OCI-LY7 (cell line): ENCODE results near the gene MICB. TPM values are rescaled to one million over a fixed set of nuclear protein-coding genes. Genes with fewer than 3 reads are reported as not detected.

Experiments used
- BruUV-seq: library from RNA; stranded (reverse); fragments of 400-500 nt; replicated peaks from 2 replicates; lab custom pipeline; 2021; lab: Mats Ljungman, UMichigan
- CTCF ChIA-PET: fragments of 300-600 bp; sonication (Branson Sonifier 250); formaldehyde crosslinking; loops from one replicate; lab custom pipeline; 2022; ENCODE audit warnings: antibody characterized with exemption; ENCODE audit not compliant: unreplicated experiment; lab: Charles Lee
- POLR2A ChIA-PET: fragments of 300-600 bp; sonication (Branson Sonifier 250); formaldehyde crosslinking; loops from one replicate; lab custom pipeline; 2022; ENCODE audit warnings: antibody characterized with exemption; lab: Charles Lee
- DNase-seq: peaks from one replicate; pipeline ENCODE4 v3.0.0-alpha.2; 2015; ENCODE audit warnings: low spot score
- H2AFZ ChIP-seq: fragments of 200-600 bp; sonication (generic), shearing (Covaris generic); 2 replicates; pipeline ENCODE4 v1.6.1; 2014; ENCODE audit warnings: mild to moderate bottlenecking, antibody characterized with exemption, low read length, moderate library complexity
- H3K27ac ChIP-seq: fragments of 200-600 bp; sonication (generic); 2 replicates; pipeline ENCODE4 v1.5.1; 2014; ENCODE audit warnings: mixed run types, low read depth, mild to moderate bottlenecking, moderate library complexity, low read length, inconsistent platforms; ENCODE audit not compliant: poor library complexity, severe bottlenecking
- H3K36me3 ChIP-seq: fragments of 200-600 bp; sonication (generic); 2 replicates; pipeline ENCODE4 v1.6.1; 2014; ENCODE audit warnings: mild to moderate bottlenecking, antibody characterized with exemption, low read length, moderate library complexity, mixed read lengths; ENCODE audit not compliant: insufficient read depth
- H3K4me1 ChIP-seq: fragments of 200-600 bp; sonication (generic); 2 replicates; pipeline ENCODE4 v1.5.1; 2014; ENCODE audit warnings: mild to moderate bottlenecking, low read length; ENCODE audit not compliant: insufficient read depth, poor library complexity, severe bottlenecking
- H3K4me2 ChIP-seq: fragments of 200-600 bp; sonication (generic); 2 replicates; pipeline ENCODE4 v1.6.1; 2014; ENCODE audit warnings: mild to moderate bottlenecking, low read length
- H3K4me3 ChIP-seq: fragments of 200-600 bp; sonication (generic); 2 replicates; pipeline ENCODE4 v1.5.1; 2014; ENCODE audit warnings: mild to moderate bottlenecking, low read depth, low read length; ENCODE audit not compliant: poor library complexity, severe bottlenecking
- H3K79me2 ChIP-seq: fragments of 200-600 bp; sonication (generic); 2 replicates; pipeline ENCODE4 v1.6.1; 2016; ENCODE audit warnings: low read depth, mild to moderate bottlenecking, low read length, moderate library complexity, mixed read lengths; ENCODE audit not compliant: insufficient read depth
- H3K9me2 ChIP-seq: fragments of 200-600 bp; sonication (generic); 2 replicates; pipeline ENCODE4 v1.6.1; 2016; ENCODE audit warnings: mild to moderate bottlenecking, low read length, mixed read lengths; ENCODE audit not compliant: insufficient read depth
- H3K9me3 ChIP-seq: fragments of 200-600 bp; sonication (generic); 2 replicates; pipeline ENCODE4 v1.6.1; 2014; ENCODE audit warnings: mild to moderate bottlenecking, mixed run types, low read length, mixed read lengths
- H4K20me1 ChIP-seq: fragments of 200-600 bp; sonication (generic); 2 replicates; pipeline ENCODE4 v1.6.1; 2014; ENCODE audit warnings: mild to moderate bottlenecking, antibody characterized with exemption, low read length, moderate library complexity, mixed read lengths; ENCODE audit not compliant: insufficient read depth
- EZH2phosphoT487 ChIP-seq: fragments of 200-600 bp; sonication (generic); IDR thresholded peaks from 2 replicates; pipeline ENCODE4 v1.6.1; 2018; ENCODE audit warnings: low read depth, borderline replicate concordance, mild to moderate bottlenecking, mixed run types, antibody characterized with exemption, low read length, moderate library complexity, mixed read lengths
- intact Hi-C: fragments of 100-400 bp; cut with micrococcal nuclease; formaldehyde crosslinking; loops from one replicate; pipeline ENCODE4 v1.10.0; 2022; ENCODE audit not compliant: unreplicated experiment
- total RNA-seq, 2 experiments: library from RNA; depleted of rRNA in 1 of 2; stranded (reverse); fragments of >200 nt in 1 of 2; shearing (Covaris generic) in 1 of 2; gene quantifications; 2 replicates each; pipeline ENCODE4 v1.2.3, GENCODE V29; 2014 to 2022
- TF ChIP-seq, protein P1 (sequence below): fragments of 200-600 bp; sonication (generic); conservative IDR thresholded peaks from 2 replicates; pipeline ENCODE4 v1.5.1; 2014; ENCODE audit warnings: mild to moderate bottlenecking, antibody characterized with exemption, low read length, moderate library complexity, mixed read lengths

MICB gene
- total RNA-seq, 2 experiments from 2014 or later, result 26.3 to 32.4 TPM

DNA sequence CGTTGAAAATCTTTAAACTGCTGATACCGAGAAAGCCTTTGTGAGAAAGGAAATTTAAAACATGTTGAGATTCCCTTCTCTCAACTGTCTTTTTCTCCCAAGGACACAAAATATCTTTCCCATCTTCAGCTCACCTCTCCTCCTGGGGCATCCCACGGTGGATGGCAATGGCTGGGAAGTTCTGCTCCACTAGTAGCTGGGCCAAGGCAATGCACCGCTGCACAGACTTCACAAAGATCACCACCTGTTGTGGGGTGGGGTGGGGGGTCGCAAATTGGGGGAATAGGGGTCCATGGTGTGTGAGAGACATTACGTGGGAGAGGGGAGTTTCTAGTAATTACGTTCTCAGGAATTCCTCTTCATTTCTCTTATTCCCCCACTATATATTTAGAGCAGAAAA lies 33.2 kb downstream of the MICB start:
- Histone ChIP-seq H3K9me2 (no peaks in the 10 kb centered on the region), H3K9me3 (no peaks in the 10 kb centered on the region), H3K27ac (no peak overlapping the region), H3K79me2 (peaks cover 20% of the 10 kb centered on the region), H3K36me3 (peaks cover 80% of the 10 kb centered on the region), H3K4me2 (no peak overlapping the region), H3K4me1 (no peaks in the 10 kb centered on the region), H2AFZ (no peak overlapping the region), H4K20me1 (peaks cover 17% of the 10 kb centered on the region), H3K4me3 (no peak overlapping the region)
- intact Hi-C loops, result no loop called here
- CTCF ChIA-PET, result interaction anchor here (0.7 kb wide), 1 partner anchor 9 kb away, joined by 4 read pairs; no protein-coding TSS in a partner anchor
- DNase-seq, result no peak
- POLR2A ChIA-PET, result interaction anchor here (0.6 to 1.4 kb wide), 5 partner anchors 10 to 304 kb away, joined by 3 to 6 read pairs (median 4); no protein-coding TSS in a partner anchor
- BruUV-seq, result no TSS peak
- TF ChIP-seq, protein P1, sequence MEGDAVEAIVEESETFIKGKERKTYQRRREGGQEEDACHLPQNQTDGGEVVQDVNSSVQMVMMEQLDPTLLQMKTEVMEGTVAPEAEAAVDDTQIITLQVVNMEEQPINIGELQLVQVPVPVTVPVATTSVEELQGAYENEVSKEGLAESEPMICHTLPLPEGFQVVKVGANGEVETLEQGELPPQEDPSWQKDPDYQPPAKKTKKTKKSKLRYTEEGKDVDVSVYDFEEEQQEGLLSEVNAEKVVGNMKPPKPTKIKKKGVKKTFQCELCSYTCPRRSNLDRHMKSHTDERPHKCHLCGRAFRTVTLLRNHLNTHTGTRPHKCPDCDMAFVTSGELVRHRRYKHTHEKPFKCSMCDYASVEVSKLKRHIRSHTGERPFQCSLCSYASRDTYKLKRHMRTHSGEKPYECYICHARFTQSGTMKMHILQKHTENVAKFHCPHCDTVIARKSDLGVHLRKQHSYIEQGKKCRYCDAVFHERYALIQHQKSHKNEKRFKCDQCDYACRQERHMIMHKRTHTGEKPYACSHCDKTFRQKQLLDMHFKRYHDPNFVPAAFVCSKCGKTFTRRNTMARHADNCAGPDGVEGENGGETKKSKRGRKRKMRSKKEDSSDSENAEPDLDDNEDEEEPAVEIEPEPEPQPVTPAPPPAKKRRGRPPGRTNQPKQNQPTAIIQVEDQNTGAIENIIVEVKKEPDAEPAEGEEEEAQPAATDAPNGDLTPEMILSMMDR, result no peak

- Histone ChIP-seq H3K4me1 (no peaks in the 10 kb centered on the region), H2AFZ (no peak overlapping the region), H3K36me3 (peaks cover 88% of the 10 kb centered on the region), H3K4me3 (no peak overlapping the region), H3K9me2 (no peaks in the 10 kb centered on the region), H3K4me2 (no peak overlapping the region), H3K9me3 (no peaks in the 10 kb centered on the region), H3K27ac (no peak overlapping the region), H3K79me2 (peaks cover 28% of the 10 kb centered on the region), H4K20me1 (peaks cover 22% of the 10 kb centered on the region)
- CTCF ChIA-PET, result no interaction called here
- no peak for DNase-seq
- POLR2A ChIA-PET, result interaction anchor here (0.7 to 1.4 kb wide), 5 partner anchors 9 to 350 kb away, joined by 3 to 6 read pairs (median 4); no protein-coding TSS in a partner anchor
- no TSS peak for BruUV-seq
- TF ChIP-seq, protein P1, result no peak
- no peak for TF ChIP-seq EZH2phosphoT487
- intact Hi-C loops, result no loop called here
Observed at GRCh38 chr6:31531771-31532643, 34.1 kb downstream of the MICB start.
